HG02588 (cell line): ENCODE data around the gene MRPL1.
A peak's percentile ranks its signal among the peaks of the same experiment; 100 is the strongest.
"Not testable (repeated sequence)": the region's sequence is repeated elsewhere in the genome, so short reads cannot be mapped to it uniquely, and the experiment has no call there.

Experiments used
- ATAC-seq: cut with Tn5 transposase; IDR thresholded peaks from one replicate; pipeline ENCODE4 v1.9.1; 2021; ENCODE audit warnings: mild to moderate bottlenecking, moderate library complexity; ENCODE audit not compliant: unreplicated experiment

MRPL1 gene

GRCh38 chr4:77911842-77912450, 49.3 kb downstream of the MRPL1 start:
- ATAC-seq: peak; percentile 72

DNA sequence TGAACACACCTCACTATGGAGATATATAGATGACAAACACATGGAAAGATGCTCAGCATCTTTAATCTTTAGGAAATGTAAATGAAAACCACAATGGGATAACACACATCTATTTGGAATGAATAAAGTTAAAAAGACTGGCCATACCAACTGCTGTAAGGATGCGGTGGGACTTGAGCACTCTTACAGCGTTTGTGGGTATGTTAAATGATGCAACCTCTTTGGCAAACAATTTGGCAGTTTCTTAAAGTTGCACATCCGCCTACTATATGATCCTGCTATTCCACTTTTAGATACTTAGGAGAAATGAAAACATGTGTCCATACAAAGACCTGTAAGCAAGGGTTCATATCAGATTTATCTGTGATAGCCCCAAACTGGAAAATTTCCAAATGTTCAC, 50.7 kb downstream of the MRPL1 start:
- no peak for ATAC-seq

DNA sequence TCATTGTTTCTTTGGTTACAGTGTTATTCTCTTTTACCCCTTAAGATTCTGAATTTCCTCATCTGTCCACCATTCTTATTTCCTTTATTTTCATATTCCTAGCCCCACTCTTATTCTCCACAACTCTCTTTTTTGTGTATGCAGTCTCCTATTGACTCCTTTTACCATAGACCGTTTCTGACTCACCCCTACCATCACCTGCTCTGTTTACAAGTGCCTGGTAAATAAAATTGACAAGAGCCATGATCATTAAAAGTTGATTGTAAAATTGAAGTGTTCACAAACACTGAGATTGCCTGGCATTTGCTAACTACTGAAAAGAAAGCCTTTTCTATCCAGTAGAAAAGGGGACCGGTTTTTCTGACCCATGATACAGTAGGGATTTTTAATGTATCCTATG, 54.4 kb downstream of the MRPL1 start:
- ATAC-seq: no peak

DNA sequence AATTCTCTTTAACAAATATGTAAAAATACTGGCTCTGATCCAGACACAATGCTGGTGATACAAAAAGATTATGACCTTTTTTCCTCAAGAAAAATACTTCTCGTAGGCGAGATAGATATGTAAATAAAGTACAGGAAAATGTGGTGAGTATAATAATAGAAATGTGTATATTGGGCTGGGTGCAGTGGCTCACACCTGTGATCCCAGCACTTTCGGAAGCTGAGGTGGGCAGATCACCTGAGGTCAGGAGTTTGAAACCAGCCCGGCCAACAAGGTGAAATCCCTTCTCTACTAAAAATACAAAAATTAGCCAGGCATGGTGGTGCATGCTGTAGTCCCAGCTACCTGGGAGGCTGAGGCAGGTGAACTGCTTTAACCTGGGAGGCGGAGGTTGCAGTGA, 55.0 kb downstream of the MRPL1 start:
- no peak for ATAC-seq

DNA sequence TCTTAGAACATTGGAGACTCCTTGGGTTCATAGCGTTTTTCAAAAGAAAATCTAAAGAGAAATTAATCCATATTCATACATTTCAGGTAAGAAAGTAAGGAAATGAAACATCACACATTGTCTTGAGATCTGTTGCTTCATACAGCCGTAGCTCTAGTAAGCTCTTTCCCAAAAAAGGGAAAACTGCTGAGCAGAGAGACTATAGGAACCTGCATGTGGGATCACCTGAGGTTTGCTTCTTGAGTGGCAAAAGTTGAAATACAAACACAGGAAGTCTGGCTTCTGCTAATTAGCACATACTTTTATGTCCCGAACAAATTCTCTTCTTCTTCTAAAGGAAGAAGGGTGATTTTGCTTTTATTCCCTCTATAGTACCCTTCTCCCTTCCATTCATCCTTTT, 57.7 kb downstream of the MRPL1 start:
- no peak for ATAC-seq

DNA sequence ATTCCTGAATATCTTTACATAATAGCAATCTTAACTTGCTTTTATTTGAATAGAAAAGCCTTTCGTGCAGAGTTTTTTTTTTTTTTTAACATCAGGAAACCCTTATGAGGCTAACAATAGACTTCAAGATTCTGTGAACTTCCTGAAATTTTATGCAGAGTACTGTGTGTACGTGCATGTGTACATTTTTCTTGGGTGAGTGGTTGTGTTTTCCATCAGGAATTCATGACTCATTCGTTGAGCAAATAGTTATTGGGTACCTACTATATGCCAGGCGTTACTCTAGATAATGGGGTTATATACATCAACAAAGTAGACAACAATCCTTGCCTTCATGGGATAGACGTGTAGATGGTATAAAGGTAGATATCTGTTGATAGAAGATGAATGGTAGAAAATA, 59.1 kb downstream of the MRPL1 start:
- no peak for ATAC-seq

DNA sequence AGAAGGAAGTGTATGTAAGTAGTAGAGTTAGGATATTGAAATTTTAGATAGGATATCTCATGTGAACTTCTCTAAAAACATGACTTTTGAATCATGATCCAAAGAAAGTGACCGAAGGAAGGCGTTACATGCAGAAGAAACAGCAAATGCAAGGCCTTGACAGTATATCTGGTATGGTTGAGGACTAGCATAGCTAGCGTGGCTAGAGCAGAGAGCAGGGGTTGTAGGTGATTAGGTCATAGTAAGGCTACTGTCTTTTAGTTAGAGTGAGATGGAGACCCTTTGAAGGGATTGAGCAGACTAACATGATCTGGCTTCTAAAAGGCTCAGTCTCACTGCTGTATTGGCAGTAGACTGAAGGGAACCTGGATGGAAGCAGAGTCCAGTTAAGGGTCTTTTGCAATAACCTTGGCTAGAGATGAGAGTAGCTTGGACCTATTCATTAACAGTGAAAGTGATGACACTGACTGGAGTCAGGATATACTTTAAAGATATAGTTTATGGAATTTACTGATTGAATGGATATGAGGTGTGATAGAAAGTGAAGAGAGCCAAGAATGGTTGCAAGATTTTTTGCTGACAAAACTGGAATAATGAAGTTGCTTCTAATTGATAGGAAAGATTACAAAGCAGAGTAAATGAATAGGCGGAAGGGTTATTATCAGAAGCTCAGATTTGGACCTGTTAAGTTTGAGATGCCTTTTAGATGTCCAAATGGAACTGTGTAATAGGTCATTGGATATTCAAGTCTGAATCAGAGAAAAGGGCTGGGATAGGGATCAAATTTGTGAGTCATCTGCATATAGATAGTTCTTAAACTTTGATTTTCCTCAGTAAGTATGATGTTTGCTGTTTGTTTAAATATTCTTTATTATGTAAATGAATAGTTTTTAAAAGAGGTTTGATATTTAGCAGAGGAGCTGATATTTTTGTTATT, 59.8 kb downstream of the MRPL1 start:
- ATAC-seq: no peak

DNA sequence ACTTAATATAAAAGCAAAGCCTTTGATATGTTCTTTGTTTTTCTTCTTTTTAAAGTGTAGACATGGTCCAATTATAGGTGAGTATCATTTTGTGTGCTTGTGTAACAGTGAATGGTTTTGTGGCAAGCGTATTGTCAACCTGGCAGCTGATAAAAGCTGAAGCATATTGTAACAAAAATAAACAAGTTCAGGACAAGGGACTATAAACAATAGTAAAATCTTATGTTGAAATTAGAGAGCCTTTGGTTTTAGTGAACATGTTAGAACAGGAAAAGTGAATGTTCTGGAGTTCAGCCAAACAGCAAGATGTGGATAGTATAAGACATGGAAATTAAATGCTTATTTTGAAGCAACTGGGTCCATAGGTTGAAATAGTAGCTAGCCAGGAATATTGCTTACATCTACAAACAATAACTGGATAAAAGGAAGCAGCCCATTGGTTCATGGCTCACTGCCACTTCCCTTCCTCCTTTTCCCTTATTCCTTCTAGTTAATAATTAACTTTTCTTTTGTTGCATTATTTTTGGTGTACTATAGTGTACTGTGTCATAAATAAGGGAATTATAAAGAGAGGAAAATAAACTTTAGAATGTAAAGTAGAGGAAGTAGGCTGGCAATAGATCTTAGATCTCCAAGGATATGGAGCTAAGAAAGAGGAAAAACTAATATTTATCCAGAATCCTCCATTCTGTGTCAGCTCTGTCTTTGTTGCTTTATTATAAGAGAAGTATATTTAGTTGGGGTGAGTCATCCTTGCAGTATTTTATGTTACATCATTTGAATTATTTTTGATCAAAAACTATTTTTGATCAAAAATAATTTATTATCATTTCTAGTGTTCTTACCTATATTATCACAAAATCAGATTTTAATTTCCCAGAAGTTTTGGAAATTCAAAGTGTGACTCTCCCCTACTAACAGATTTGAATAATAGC, 65.6 kb downstream of the MRPL1 start:
- ATAC-seq: no peak

DNA sequence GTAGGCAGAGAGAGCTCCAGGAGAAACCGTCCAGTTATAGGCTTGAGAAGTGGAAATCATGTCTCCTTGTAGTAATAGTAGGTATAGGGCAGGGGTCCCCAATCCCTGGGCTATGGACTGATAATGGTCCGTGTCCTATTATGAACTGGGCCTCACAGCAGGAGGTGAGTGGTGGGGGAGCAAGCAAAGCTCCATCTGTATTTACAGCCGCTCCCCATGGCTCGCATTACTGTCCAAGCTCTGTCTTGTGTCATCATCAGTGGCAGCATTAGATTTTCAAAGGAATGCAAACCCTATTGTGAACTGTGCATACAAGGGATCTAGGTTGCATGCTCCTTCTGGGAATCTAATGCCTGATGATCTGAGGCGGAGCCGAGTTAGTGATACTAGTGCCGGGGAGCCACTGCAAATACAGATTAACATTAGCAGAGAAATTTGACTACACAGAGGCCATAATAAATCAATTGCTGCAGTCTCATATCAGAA, 67.6 kb downstream of the MRPL1 start:
- no peak for ATAC-seq

DNA sequence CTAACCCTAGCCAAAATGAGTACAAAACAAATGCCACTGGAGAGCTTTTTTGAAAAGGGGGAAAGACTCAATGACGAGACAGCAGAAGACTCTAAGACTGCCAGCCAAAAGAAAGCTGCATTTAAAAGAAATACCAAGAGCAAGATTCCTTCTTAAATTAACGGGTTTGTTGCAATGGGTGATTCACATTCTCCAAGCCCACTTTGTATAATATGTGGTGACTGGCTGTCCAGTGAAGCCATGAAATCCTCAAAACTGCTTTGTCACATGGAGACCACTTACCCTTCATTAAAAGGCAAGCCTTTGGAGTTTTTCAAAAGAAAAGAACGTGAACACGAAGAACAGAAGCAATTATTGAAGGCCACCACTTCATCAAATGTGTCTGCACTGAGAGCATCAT, 68.2 kb downstream of the MRPL1 start:
- ATAC-seq: no peak

DNA sequence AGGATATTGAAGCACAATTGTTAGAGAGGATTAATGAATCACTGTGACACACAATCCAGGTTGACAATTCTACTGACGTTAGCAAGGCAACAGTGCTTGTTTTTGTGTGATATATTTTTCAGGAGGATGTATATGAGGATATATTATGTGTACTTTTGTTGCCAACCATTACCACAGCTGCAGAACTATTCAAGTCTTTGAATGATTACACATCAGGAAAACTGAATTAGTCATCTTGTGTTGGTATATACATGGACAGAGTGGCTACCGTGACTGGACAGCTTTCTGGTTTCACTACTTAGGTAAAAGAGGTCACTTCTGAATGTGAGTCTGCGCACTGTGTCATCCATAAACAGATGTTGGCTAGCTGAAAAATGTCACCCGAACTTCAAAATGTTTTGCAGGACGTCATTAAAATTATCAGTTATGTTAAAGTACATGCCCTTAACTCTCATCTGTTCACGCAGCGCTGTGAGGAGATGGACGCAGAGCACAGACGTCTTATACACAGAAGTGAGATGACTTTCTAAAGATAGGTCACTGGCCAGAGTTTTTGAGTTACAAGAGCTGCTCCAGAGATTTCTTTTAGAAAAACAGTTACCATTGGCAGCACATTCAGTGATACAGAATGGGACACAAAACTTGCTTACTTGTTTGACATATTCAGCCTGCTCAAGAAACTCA, 69.0 kb downstream of the MRPL1 start:
- no peak for ATAC-seq

- ATAC-seq: no peak
Measured at GRCh38 chr4:77938560-77938959, 75.9 kb downstream of the MRPL1 start.

DNA sequence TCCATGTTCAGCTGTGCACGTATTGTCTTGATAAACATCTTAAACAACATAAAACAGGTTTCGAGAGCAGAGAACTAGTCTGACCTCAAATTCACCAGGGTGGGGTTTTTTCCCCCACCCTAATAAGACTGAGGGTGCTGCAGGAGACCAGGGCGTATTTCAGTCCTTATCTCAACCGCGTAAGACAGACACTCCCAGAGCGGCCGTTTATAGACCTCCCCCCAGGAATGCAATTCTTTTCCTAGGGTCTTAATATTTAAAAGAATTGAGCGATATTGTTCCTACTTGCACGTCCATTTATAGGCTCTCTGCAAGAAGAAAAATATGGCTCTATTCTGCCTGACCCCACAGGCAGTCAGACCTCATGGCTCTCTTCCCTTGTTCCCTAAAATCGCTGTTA, 83.3 kb downstream of the MRPL1 start:
- ATAC-seq: not testable (repeated sequence)

- no peak for ATAC-seq
Measured at GRCh38 chr4:77950203-77950602, 87.6 kb downstream of the MRPL1 start.

GRCh38 chr4:77952457-77952856, 89.8 kb downstream of the MRPL1 start:
- no peak for ATAC-seq

DNA sequence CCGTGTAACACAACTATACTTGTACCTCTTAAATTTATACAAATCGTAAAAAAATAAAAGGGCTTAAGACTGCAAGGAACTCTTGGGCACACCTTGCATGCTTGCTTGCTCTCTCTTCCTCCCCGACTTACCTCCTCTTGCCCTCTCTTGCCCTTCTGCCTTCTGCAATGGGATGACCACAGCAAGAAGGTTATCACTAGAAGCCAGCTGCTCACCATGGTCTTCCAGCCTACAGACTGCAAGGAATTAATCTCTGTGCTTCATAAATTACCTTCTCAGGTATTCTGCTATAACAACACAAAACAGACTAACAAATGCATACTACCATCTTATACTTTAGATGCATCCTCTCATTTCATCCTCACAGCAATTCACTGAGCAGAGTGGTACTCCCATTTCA, 92.1 kb downstream of the MRPL1 start:
- no peak for ATAC-seq

- ATAC-seq: no peak
Measured at GRCh38 chr4:77956917-77957316, 94.3 kb downstream of the MRPL1 start.

- ATAC-seq: no peak
Measured at GRCh38 chr4:77958897-77959296, 96.3 kb downstream of the MRPL1 start.

DNA sequence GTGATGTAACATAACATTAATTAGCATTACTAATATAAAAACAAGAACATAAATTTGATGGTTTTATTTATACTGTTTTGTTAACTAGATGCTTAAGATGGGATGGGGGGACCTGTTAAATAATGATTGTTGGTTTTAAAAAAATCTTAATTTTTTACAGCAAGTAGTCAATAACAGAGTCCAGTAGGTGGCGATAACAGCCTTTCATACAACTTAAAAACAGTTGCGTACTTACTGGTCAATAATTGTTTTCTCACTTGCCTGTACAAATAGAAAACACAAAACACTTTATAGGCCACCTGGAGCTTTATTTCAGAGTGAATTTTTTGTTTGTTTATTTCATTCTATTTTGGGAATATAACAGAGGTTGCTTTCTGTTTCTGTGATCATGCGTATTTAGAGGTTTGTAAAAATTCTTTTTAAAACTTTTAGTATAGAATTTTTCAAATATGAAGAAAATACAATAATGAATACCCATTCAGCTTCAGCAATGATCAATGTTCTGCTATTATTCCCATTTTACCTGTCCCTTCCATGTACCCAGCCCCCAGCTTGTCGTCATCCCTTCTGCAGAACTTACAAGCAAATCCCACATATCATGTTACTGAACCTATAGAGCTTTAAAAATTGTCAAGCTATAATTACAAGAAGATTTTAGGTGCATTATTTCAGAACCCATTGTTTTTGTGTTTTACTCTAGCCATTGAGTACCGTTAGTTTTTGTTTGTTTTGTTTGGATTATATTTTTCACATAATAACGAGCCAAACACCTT, 97.1 kb downstream of the MRPL1 start:
- no peak for ATAC-seq

GRCh38 chr4:77960367-77960766, 97.7 kb downstream of the MRPL1 start:
- no peak for ATAC-seq
